ENCODE data around the gene ABLIM2.

The ABLIM2 gene

GRCh38 chr4:8044244-8044643 lies 114.4 kb downstream of the ABLIM2 start:
- DNase-seq (ENCODE audit: low read depth), result no peak

DNA sequence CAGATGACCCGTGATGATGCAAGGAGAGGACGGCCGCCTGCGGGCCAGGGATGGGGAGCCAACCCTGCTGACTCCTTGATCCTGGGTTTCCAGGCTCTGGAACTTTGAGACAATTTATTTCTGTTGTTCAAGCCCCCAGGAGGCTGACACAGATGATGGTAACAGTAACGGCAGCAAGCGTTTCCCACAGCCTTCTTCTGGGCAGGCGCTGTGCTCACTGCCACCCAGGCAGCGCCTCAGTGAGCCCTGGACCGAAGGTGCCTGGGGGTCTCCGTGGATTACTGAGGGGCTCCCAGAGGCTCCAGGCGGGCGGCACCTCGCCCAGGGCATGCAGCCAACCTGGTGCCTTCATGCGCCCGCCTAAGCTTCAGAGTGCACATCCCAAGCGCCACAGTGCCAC lies 115.0 kb downstream of the ABLIM2 start:
- DNase-seq (ENCODE audit: low read depth), result no peak

DNA sequence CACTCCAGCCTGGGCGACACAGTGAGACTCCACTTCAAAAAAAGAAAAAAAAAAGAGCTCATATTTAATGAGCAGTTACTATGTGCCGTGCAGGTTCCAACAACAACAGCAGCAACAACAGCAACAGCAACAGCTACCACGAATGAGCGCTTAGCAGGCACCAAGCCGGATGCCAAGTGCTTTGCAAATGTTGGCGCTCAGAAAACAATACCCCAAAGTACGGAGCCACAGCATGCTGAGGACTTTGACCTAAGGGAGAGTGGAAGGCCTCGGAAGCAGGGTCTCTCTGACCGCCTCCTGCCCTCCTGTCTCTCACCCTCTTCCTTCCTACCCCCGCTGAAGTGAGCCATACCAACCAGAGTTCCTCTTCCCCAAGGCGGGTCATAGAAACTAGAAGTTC lies 116.7 kb downstream of the ABLIM2 start:
- DNase-seq (ENCODE audit: low read depth), result no peak

GRCh38 chr4:8041172-8041571 lies 117.4 kb downstream of the ABLIM2 start:
- no peak for DNase-seq (ENCODE audit: low read depth)

DNA sequence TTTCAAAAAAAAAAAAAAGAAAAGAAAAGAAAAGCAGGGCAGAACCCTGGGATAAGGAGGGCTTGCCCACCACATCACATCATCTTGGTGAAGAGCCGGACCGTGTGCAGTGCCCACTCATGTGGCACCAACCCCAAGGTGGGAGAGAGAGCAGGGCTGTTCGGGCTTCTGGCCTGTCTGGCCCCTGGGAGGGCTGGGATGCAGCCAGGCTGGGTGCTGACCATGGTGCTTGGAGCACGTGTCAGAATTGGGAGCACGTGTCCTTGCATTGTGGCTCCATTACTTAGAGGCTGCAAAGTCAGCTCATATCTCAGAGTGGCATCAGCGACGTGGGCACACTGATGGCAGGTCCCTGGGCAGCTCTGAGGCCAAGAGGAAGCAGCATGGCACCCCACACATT lies 118.0 kb downstream of the ABLIM2 start:
- DNase-seq (ENCODE audit: low read depth), result no peak

- no peak for DNase-seq (ENCODE audit: low read depth)
Measured at GRCh38 chr4:8039853-8040252, 118.8 kb downstream of the ABLIM2 start.

GRCh38 chr4:8039290-8039689 lies 119.3 kb downstream of the ABLIM2 start:
- DNase-seq (ENCODE audit: low read depth), result no peak

DNA sequence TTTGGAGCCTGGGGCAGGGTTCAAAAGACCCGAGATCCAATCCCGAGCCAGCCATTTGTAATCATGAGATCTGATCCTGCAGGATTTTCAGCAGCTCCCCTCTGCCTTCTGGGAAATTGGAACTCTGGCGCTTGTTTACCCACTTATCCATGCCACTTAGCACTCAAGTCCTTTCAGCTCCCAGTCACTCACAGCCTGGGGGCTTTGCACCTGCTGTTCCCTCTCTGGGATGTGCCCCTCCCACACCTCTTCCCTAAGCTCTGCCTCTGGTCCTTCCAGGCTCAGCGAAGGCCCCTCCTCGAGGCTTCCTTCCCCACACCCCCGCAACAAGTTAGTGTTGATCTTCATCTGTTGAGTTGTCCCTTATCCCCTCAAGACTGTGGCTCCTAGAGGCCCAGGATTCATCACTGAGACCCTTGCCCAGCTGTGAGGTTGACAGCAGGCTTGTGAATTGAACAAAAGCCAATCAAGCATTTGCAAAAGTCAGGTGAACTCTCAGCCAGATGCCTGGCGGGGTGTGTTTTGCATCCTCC lies 119.8 kb downstream of the ABLIM2 start:
- no peak for DNase-seq (ENCODE audit: low read depth)

- DNase-seq (ENCODE audit: low read depth), result no peak
Measured at GRCh38 chr4:8038083-8038482, 120.5 kb downstream of the ABLIM2 start.

DNA sequence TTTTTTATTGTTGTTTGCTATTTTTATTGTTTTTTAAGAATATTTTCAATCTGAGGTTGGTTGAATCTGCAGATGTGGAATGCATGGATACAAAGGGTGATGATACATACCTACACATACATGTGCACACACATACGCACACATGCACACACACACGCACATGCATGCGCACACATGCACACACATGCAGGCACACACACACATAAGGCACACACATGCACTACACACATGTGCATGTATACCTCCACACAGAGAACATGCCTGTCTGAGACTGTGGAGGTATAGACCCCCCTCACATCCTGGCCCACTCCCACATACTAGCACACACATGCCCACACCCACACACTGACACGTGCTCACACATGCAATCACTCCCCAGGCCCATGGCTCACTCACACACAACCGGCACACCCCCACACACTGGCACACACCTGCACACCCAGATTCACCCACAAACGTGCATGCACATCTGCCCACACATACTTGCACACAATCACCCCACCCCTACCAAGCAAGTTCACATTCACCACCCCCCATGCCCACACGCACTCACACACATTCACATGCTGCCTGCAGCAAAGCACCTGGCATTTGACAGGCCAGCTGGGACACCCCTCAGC lies 121.4 kb downstream of the ABLIM2 start:
- no peak for DNase-seq (ENCODE audit: low read depth)

GRCh38 chr4:8035371-8035780 lies 123.2 kb downstream of the ABLIM2 start:
- DNase-seq (ENCODE audit: low read depth), result peak; percentile 40

DNA sequence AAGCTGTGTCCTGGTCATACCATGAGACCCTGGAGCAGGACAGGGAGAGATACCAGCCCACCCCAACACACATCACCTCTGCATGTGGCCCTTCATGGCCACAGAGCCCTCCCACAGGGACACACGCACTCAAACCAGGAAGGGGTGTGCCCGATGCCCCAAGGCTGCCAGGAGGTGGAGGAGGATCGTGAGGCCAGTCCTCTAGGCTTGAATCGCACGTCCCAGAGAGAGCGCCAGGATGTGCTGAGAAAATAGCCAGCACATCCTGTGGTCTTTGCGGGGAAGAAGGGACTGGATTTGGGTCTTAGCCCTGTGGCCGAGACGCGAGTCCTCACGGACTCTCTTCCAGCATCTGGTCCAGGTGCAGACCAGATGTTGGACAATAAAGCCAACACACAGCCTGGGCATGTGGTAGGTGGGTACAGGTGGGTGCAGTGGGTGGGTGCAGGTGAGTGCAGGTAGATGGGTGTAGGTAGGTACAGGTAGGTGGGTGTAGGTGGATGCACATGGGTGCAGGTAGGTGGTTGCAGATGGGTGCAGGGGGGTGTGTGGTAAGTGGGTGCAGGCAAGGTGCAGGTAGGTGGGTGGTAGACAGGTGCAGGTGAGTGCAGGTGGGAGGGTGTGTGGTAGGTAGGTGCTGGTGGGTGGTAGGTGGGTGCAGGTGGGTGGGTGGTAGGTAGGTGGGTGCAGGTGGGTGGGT lies 124.6 kb downstream of the ABLIM2 start:
- no peak for DNase-seq (ENCODE audit: low read depth)

DNA sequence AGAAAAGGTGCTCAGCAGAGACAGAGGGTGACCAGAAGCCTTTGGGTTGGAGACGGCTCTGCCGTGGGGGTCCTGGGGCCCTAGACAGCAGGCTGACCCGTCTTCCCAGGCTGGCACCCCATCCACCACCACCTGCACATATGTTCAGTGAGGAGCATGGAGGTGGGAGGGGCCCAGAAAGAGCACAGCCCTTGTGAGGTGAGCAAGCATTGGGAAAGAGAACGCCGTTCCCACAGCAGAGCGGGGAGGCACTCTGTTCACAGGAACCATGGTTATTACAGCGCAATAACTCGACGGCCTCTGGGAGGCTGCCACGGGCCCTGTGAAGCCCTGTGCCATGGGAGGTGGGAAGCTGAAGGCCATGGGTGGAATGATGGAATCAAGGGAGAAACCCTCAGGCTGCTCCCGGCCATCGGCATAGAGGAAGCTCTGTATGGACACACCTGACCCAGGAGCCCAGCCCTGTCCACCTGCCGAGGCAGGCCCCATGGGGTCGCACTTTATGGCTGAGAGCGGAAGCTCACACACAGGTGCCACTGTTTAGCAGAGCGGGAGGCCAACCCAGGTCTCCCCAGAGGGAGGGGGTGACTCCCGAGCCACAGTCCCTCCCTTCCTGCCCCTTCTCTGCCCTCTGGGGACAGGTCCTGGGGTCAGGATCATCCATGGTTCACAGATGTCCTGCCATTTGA lies 125.4 kb downstream of the ABLIM2 start:
- no peak for DNase-seq (ENCODE audit: low read depth)

DNA sequence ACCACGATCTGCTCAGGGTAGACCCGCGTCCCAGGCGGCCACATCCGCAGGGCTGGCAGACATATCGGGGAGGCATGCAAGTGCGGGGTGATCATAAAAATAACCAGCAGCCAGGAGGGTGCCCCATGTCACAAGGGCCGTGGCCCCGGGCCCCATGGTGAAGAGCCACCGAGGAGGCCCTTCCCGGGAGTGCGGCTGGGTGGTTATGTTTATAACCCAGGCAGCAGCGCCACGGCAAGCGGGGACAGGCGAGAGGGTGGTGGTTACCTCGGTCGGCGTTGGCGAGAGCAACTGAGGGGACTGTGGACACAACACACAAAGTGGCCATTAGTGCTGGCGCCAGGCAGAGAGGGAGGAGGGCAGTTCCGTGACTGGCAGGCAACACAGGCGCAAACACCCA lies 126.2 kb downstream of the ABLIM2 start:
- DNase-seq (ENCODE audit: low read depth), result no peak

GRCh38 chr4:8030121-8030781 lies 128.4 kb downstream of the ABLIM2 start:
- DNase-seq (ENCODE audit: low read depth), result no peak

- no peak for DNase-seq (ENCODE audit: low read depth)
Measured at GRCh38 chr4:8029689-8030088, 128.9 kb downstream of the ABLIM2 start.

DNA sequence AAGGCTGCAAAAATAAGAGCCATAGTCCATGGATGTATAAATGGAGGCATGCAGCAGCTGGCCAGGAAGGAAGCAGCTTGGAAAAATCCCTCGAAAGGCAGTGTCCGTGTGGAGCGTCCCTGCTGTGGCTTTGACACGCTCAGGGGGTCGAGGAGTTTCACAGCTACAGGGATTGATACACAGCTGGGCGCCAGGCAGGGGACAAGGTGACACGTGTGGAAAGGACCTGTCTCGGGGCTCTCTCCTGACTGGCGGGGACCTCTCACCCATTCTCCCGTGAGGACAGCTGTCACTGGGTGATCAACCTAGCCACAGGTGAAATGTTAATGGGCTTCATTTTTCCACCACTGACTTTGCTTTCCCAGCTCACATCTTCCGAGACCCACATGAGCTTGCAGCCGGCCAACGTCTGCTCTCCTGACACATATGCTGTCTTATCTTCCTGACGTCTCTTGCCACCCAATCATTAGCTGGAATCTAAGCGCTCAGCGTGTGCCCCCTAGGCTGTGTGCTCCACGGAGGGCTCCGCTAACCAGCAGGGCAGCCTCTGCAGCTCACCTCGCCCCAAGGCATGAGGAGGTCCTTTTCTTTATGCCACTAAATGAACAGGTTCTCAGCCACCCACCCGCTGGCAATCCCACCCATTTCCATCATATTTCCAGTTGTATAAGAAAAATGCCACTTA lies 129.6 kb downstream of the ABLIM2 start:
- no peak for DNase-seq (ENCODE audit: low read depth)

GRCh38 chr4:8028368-8028767 lies 130.2 kb downstream of the ABLIM2 start:
- DNase-seq (ENCODE audit: low read depth), result no peak

GRCh38 chr4:8026453-8026852 lies 132.2 kb downstream of the ABLIM2 start:
- no peak for DNase-seq (ENCODE audit: low read depth)

- DNase-seq (ENCODE audit: low read depth), result no peak
Measured at GRCh38 chr4:8025668-8026067, 132.9 kb downstream of the ABLIM2 start.

DNA sequence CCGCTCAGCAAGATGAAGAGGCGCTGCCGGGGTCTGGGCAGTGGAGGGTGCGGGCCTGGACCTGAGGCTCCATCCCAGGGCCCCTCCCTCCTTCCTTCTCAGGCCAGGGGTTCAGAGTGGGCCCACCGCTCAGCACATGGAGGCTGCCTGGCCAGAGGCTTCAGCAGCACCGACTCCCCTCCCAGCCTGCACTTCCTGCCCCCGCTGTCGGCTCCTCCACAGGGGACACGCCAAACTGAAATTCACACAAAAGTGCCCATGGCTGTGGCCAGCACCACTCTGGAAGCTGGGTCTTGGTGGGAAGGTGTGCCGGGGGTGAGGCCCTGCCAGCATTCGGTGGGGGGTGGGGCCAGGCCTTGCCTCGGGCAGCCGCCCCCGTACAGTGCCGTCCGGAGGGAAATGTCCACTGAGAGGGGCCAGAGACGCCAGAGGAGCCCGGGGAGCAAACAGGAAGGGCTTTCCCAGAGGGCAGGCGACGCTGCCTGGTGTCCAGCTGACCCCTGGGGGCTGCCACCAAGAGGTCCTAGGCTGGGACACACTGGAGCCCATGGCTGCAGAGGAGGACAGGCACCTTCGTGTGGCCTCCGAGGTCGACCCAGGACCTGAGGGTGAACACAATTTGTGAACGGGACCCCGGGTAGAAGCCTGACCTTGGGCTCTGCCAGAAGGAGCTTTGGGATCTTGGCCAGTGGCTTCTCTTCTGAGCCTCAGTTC lies 134.4 kb downstream of the ABLIM2 start:
- no peak for DNase-seq (ENCODE audit: low read depth)

GRCh38 chr4:8023696-8024033 lies 134.9 kb downstream of the ABLIM2 start:
- DNase-seq (ENCODE audit: low read depth), result no peak

Measured in fibroblast of gingiva (primary cell).